CD1c-positive myeloid dendritic cell (primary cell): Measurements from ENCODE around the gene PIGM.

ENCODE experiments used
- DNase-seq: peaks from one replicate; pipeline ENCODE4 v3.0.0-alpha.2; 2016; ENCODE audit errors: extremely low spot score

The PIGM gene

DNA sequence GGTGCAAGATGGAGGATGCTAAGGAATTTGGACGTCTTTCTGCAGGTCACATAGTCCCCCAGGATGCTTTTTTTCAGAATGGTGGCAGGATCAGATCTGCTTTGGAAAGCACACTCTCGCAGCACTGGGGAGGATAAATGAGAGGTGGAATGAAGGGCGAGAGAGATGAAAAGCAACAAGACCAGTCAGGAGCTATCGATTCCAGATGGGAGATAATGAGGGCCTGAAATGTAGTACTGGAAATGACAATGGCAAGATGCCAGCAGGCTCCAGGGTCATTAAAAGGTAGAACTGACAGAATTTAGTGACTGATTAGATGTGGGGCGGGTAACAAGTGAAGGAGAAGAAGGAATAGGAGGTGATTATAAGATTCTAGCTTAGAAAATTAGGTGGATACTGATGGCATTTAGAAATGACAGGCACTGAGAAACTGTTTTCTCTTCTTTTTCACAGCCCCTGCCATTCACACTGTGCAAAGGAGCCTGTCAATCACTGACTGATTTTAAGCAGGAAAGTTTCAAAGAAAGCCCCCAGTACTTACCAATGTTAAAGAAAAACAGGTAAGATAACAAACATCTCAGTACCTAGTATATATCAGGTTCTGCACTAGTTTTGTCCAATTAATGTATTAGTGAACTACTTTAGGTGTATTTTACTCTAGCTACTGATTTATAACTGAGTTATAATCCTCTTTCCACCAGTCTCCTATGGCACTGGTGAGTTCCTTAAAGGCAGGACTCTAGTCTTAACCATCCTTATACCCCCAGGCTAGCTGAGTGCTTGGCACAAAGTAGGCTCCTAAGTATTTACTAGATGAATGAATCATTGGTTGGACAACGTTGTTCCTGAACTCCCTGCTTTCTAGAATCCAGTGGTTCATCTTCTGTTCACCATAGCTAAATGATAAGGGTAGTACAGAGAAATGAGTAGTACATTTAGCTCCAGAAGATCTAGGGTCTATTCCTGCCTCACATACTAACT is 9.2 kb downstream of the PIGM start:
- no peak for DNase-seq

DNA sequence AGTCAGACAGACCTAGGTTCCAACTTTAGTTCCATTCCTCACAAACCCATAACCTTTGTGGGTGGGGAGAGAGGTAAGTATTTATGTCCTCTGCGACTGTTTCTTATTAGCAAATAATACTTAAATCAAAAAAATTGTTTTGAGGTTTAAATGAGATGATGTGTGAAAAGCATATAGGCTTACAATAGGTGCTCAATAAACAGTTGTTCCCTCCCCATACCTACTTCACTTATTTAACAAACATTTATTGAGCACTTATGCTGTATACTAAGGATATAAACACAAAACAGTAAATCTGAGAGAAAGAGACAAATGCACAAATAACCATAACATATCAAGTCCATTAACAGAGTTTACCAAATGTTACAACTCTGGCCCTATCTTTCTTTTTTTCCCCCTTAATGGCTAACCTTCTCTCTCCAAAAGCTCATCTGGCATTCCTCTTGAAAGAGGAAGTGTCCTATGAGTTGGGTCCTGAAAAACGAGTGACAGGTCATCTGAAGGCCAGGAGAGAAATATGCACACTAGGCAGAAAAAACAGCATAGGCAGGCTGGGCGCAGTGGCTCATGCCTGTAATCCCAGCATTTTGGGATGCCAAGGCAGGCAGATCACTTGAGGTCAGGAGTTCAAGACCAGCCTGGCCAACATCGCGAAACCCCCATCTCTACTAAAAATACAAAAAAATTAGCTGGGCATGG is 10.3 kb downstream of the PIGM start:
- DNase-seq: peak; percentile 16

DNA sequence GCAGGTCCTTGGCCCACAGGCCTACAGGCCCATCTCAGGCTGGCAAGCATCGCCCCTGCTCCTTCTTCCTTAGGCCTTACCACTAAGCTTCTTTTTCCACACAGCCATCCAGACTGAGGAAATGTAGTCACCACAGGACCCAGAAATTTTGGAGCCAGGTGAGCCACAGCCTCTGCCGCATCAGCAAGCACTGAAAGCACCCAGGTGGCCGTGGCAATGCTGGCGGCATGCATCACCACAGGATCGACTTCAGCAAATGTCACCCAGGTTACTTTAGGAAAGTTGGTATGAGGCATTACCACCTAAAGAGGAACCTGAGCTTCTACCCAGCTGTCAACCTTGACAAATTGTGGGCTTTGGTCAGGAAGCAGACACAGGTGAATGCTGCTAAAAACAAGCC is 11.6 kb downstream of the PIGM start:
- no peak for DNase-seq

DNA sequence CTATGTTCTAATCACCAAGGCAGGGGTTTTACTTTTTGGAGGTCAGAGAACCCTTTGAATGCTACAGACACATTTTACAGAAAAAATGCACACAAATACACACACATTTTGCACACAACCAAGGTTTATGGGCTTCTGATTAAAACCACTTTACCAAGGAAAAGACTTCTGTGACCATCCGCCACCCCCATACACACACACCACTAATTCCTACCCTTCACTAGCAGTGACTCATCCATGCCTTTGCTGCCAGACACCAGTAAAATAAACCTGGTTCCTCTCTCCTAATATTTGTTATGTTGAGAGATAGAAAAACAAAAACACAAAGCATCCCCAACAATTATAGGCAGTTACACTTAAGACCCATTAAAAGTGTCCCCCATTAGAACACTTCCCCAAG is 12.9 kb downstream of the PIGM start:
- peak; percentile 27 for DNase-seq

DNA sequence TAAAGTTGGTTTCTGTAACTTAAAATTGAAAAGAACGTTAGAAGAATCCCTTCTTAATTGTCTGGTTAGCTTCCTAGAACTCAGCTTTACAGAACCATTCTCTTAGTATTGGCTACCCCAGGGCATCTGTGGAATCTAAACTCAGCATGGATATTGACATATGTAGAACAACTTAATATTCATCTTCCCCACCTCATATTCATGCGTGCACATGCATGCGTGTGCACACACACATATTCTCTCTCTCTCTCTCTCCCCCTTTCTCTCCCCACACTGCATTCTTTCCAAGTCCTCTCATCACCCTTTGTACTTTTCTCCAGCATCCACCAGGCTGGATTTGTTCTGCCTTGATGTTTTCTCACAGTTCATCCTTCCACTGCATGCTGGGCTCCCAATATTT is 13.4 kb downstream of the PIGM start:
- no peak for DNase-seq

DNA sequence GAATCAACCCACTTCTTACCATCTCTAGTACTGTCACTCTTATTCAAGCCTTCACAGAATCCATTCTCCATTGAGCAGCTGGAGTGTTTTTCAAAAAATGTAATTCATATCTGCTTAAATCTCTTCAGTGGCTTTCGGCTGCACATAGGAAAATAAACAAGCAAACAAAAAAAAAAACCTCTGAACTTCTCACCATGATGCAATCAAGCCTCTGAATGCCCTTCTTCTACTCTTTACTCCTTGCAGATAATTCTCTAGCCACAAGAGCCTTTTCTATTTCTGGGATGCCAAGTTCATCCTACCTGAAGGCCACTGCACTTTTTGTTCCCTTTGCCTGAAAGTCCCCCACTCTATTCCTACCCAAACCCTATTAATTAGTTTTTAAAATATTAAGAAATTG is 14.2 kb downstream of the PIGM start:
- DNase-seq: no peak

DNA sequence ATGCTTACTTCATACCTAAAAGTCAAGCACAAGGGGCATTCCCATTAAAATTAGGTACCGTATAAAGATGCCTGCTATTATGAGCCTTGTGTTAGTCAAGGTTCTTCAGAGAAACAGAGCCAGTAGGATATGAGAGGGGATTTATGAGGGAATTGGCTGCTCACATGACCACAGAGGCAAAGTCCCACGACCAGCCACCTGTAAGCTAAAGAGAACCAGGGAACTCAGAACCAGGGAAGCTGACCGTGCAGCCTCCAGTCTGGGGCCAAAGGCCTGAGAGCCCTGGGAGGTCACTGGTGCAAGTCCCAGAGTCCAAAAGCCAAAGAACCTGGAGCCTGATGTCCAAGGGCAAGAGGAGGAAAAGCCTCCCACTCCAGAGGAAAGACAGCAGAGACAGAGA is 20.0 kb downstream of the PIGM start:
- DNase-seq: no peak

DNA sequence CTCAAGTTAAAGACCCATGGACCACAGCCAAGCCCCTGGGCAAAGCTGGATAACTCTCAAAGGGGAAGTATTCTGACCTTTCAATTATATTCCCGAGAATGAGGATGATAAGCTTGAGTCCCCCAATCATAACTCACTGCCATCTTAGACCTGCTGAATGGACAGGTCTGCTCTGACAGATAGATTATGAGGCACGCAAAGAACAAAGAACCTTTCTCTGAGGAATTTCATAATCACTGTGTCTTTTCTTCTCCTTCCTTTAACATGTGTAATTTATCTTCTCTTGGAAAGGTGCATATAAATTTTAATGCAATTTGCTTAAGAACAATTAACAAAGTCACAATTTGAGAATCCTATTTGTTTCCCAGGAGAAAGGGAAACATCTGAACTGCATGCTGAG is 22.0 kb downstream of the PIGM start:
- no peak for DNase-seq

DNA sequence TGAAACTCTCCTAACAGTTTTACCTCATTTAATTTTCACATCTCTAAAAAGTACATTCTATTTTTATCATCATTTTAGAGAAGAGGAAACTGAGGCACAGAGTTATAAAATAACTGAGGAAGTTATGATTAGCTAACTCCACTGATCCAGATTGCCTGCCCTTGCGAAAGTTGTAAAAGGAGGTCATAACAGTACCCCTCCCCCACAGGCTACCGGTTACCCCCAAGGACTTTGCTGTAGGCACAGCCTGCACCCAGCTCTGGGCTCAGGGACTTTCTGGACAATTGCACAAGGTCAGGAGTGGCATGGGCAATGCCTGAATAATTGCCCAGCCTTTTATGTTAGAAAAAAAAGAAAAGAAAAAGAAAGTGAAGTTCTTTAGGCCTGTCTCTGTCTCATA is 22.7 kb downstream of the PIGM start:
- DNase-seq: no peak

DNA sequence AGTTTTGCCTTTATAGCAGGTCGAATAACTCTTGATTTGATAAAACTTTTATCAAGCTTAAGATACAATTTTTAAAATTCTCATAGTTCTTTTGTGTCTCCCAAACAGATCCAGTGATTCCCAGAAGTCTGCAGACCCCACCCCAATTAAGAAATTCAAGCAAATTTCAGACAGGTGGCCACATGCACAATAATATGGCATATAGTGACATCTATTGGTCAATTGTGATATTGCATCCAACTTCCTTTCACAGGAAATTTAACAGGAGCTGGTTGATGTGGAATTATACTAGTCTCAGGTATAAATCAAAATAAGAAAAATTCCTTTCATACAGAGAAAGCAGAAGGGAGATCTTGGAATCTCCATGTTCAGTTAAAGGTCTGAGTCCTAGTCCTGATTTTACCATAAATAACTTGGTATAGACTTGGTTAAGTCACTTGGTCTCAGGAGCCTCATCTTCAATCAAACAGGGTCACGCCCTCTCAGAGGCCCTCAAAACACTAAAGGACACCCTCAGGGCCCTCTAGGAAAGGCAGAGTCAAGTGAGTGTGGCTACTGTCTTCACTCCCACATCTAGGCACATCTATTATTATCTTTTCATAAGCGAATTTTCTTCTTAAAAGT is 24.1 kb downstream of the PIGM start:
- peak; percentile 57 for DNase-seq

DNA sequence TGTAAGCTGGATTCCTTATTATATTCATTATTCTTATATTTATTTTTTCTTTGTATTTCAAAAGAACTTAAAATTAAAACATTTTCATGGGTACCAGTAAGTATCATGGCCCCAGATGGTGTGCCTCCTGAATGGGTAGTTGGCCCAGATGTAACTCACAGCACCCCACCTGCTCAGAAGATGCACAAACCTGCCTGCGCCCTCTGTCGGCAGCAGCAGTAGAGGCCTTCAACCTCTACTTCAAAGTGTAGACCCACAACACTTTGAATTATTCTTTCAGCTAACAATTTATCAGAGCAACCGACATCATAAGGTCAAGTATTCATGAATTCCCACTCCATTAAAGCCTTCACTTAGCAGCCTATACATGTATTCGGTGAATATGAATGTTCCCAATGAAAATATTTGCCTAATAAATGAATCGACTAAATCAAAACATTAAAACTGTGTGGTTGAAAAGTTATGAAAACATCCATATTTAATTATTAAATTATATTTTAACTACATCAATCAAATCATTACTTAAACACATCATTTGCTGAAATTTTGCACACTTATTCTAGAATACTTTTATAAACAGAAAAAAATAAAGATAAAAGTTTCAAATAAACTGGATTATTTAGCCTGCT is 25.4 kb downstream of the PIGM start:
- DNase-seq: peak; percentile 79

DNA sequence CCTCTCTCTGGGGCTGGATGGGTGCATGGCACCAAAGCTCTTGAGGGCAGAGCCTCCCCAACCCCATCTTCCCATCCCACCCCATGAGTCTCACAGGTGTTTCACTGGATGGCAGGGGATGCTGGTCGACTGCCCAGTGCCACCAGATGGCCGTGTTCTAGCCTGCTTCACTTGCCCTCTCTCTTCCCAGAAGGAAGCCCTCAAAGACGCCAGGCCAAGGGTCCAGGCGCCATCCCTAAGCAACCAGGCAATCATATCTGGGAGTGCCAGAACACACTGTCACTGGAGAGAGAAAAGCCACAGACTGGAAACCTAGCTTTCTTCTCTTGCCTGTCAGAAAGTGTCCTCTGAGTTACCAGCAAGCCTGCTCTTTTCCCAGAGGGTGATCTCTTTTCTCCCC is 26.7 kb downstream of the PIGM start:
- no peak for DNase-seq

DNA sequence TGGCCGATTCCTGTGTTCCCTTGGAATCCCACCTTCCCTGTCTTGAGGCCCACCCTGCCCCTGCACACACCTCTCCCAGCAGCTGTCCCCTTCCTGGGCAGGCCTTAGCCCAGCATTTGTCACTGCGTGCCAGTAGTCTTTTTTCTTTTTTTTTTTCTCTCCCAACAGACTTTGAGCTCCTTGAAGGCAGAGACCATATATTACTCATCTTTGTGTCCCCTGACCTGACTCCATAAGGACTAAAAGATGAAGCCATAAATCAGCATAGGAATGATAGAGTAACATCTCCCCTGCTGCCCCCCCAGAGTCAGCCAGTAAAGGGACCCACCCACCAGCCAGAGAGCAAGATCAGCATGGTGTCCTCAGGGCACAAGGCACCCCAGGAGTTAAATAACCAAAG is 27.4 kb downstream of the PIGM start:
- no peak for DNase-seq

DNA sequence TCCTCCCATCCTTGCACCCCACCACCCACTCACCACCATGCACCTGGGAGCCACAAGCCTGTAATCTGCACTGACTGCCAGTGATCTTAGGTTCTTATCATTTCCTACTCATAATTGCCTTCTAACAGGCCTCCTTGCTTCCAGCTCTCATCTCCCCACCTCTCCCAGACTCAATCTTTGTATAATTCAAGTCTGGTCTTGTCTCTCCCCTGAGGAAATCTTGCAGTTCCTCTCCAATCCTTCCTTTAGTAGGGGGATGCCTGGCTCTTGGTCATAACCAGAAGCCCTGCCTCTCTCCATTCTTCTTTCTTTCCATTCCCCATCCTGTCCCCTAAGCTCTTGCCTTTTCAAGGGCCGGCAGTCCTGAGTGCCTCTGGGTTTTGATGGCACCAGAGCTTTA is 27.8 kb downstream of the PIGM start:
- DNase-seq: no peak

DNA sequence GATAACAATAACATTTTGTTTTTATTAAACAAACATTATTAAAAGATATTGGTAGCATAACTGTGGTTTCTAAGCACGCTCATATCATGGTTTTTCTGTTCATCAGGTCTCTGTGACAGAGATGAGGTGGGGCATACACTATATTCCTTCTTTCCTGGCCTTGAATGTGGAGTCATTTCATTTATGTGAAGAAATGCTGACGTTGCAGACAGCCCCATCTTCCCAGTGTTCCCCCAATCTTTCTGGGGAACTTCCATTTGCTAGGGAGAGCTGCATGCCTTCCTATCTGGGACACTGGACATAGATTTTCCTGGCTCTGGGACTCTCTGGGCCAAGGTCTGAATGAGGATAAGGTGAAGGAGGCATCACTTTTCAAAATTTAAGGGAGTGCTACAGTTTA is 30.4 kb downstream of the PIGM start:
- DNase-seq: no peak

DNA sequence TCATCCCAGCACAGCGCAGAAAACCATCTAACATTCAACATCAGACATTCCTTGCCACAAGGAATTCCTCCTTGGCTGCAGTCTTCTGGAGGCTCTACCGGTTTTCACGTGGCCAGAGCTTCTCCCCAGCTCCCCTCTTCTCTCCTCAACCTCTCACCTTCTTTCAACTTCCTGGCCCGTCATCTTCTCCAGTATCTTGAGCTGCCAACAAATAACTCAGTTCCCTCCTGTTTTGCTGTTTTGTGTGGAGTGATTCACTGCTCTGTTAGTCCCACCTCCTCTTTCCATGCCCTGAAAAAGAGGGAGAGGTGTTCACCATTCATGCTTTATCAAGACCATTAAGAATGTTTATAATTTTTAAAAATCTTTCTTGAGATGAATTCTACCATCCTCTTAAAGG is 32.6 kb downstream of the PIGM start:
- DNase-seq: no peak

DNA sequence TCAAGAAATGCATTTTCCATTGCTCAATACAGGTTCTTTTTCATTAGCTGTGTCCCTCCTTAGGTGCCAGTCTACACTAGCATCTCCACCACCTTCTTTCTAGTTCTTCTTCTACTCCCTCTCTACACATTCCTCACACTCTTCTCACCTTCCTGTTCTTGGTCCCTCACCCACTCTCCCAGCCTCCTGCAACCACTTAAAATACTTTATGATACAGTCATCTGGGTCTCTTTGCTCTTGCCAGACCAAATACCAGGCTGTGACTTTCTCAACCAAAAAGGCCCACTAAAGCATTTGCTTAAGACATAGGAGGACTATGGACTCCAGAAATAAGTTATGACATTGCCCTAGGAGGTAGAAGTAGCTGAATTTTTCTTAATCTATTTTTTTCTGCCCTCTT is 35.1 kb downstream of the PIGM start:
- no peak for DNase-seq

DNA sequence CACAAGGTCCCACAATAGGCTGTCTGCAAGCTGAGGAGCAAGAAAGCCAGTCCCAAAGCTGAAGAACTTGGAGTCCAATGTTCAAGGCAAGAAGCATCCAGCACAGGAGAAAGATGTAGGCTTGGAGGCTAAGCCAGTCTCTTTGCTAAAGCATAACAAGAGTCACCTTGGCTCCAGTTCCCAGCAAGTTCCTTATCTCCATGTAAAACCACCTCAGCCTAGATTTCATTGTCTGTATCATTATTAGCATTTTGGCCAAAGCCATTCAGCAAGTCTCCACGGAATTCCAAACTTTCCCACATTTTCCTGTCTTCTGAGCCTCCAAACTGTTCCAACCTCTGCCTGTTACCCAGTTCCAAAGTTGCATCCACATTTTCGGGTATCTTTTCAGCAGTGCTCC is 36.9 kb downstream of the PIGM start:
- no peak for DNase-seq

DNA sequence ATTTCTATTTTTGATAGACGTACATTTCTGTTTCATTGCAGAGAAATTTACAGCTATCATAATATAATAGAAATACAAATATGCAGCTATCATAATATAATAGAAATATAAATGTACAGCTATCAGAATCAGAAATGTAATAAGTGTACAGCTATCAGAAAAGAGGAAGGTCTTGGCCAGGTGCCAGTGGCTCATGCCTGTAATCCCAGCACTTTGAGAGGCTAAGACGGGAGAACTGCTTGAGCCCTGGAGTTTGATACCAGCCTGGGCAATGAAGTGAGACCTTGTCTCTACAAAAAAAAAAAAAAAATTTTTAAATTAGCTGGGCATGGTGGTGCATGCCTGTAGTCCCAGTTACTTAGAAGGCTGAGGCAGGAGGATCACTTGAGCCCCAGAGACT is 37.9 kb downstream of the PIGM start:
- no peak for DNase-seq

DNA sequence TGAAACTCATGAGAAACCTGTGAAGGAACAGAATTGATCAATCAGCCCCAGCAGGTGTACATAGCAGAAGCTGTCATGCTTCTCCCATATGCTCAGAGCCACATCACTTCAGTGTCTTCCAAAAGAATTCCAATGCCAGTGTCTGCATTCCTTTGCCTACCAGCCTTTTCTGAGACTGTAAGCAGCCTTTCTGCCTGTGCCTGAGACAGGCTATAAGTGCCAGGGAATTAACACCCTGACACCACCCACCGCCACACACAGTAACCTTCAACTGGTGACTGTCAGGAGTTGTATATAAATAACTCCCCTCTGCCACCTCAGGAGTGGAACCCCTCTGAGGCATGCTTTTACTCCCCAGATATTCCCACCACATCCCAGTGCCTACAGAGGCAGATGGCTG is 39.6 kb downstream of the PIGM start:
- DNase-seq: no peak

DNA sequence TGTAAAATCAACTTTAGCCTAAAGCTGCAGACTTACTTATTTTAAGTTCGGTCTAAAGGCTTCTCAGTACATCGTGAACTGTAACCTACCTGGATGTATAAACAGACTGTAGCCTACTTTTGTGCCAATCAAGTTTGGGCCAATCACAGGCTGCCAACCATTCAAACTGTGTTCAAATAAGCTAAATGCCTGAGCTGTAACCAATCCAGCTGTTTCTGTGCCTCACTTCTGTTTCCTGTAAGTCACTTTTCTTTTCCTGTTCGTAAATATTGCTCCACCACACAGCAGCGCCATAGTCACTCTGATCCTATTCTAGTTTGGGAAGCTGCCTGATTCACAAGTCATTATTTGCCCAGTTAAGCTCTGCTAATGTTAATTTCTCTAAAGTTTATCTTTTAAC is 40.3 kb downstream of the PIGM start:
- DNase-seq: no peak

DNA sequence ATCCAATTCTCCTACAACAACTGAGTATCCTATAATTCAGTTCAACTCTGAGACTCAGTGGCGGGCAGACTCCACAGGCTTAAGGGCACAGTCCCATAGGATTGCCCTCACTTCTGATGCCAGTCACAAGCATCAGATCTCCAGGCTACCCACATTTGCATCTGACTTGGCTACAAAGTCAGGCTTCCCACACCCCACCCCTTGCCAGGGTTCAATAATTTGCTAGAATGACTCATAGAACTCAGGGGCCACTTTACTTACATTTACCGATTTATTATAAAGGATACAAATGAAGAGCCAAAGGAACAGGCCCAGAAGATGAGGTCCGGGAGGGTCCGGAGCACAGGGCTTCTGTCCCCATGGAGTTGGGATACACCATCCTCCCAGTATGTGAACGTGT is 41.8 kb downstream of the PIGM start:
- DNase-seq: no peak
